H1 (cell line): ENCODE results near the gene COL19A1. TPM values are rescaled to one million over a fixed set of nuclear protein-coding genes. Genes with fewer than 3 reads are reported as not detected.

ENCODE experiments used
- CTCF ChIA-PET: fragments of 300-600 bp; sonication (Branson Sonifier 250); formaldehyde crosslinking; loops from one replicate; lab custom pipeline; 2021; ENCODE audit not compliant: partially characterized antibody; lab: Charles Lee
- POLR2A ChIA-PET: fragments of 300-600 bp; sonication (Branson Sonifier 250); formaldehyde crosslinking; loops from one replicate; lab custom pipeline; 2021; ENCODE audit warnings: inconsistent platforms; ENCODE audit not compliant: partially characterized antibody; lab: Charles Lee
- DNase-seq, 2 experiments: peaks; one replicate each; pipeline versions ENCODE4 v3.0.0 to v3.0.0-alpha.2; 2010 to 2022; ENCODE audit warnings: low spot score in 2 of 2, low read depth in 1 of 2, mixed read lengths in 1 of 2
- FAIRE-seq: peaks from 2 replicates; lab custom pipeline; 2011; peaks lifted over from hg19 to GRCh38; lab: Jason Lieb, UNC
- H2AFZ ChIP-seq: 2 replicates; pipeline ENCODE4 v1.8.1; 2012; ENCODE audit warnings: low read length, inconsistent platforms
- H2AK5ac ChIP-seq: 2 replicates; pipeline ENCODE4 v1.6.1; 2013; ENCODE audit warnings: low read depth, low read length
- H2BK120ac ChIP-seq: replicated peaks from 2 replicates; pipeline ENCODE3; 2013; ENCODE audit warnings: low read depth, low read length, inconsistent platforms
- H2BK12ac ChIP-seq: 2 replicates; pipeline ENCODE4 v1.6.1; 2013; ENCODE audit warnings: low read depth, low read length
- H2BK15ac ChIP-seq: 2 replicates; pipeline ENCODE4 v1.6.1; 2013; ENCODE audit warnings: low read length
- H2BK20ac ChIP-seq: 2 replicates; pipeline ENCODE4 v1.6.1; 2013; ENCODE audit warnings: low read length
- H2BK5ac ChIP-seq: 2 replicates; pipeline ENCODE4 v1.6.1; 2013; ENCODE audit warnings: low read depth, low read length
- H3K14ac ChIP-seq: 2 replicates; pipeline ENCODE4 v1.6.1; 2013; ENCODE audit warnings: inconsistent platforms; ENCODE audit not compliant: insufficient read length
- H3K18ac ChIP-seq: 2 replicates; pipeline ENCODE4 v1.6.1; 2013; ENCODE audit warnings: low read length; ENCODE audit errors: extremely low read depth
- H3K23ac ChIP-seq: 2 replicates; pipeline ENCODE4 v1.6.1; 2013; ENCODE audit warnings: inconsistent platforms; ENCODE audit not compliant: insufficient read length
- H3K23me2 ChIP-seq: 2 replicates; pipeline ENCODE4 v1.6.1; 2013; ENCODE audit warnings: low read depth, low read length
- H3K27ac ChIP-seq: 2 replicates; pipeline ENCODE4 v1.6.1; 2011; ENCODE audit warnings: low read depth, low read length, inconsistent platforms
- H3K27me3 ChIP-seq, 4 experiments: replicated peaks in 1 of 4; 1 replicate in 1 of 4; 2 replicates in 3 of 4; pipeline versions ENCODE4 v1.6.1 to v1.8.1; 2011 to 2013; ENCODE audit warnings: low read length in 3 of 4, mild to moderate bottlenecking in 3 of 4, inconsistent platforms in 2 of 4, mixed read lengths in 2 of 4, moderate library complexity in 1 of 4; ENCODE audit not compliant: control insufficient read depth in 3 of 4, insufficient read depth in 3 of 4; ENCODE audit errors: extremely low read depth in 1 of 4
- H3K36me3 ChIP-seq, 4 experiments: 2 replicates each; pipeline versions ENCODE4 v1.6.1 to v1.8.1; 2011 to 2013; ENCODE audit warnings: mild to moderate bottlenecking in 4 of 4, low read length in 3 of 4, moderate library complexity in 2 of 4, control low read depth in 1 of 4, inconsistent platforms in 1 of 4; ENCODE audit not compliant: insufficient read depth in 4 of 4, control insufficient read depth in 2 of 4
- H3K4ac ChIP-seq: replicated peaks from 2 replicates; pipeline ENCODE3; 2013; ENCODE audit warnings: low read length, low read depth, mixed read lengths, inconsistent platforms; ENCODE audit not compliant: insufficient read length
- H3K4me1 ChIP-seq, 4 experiments: replicated peaks in 1 of 4; 1 replicate in 1 of 4; 2 replicates in 3 of 4; pipeline versions ENCODE4 v1.6.1 to v1.8.1; 2011 to 2013; ENCODE audit warnings: low read length in 3 of 4, inconsistent platforms in 2 of 4, mixed read lengths in 1 of 4; ENCODE audit not compliant: insufficient read depth in 4 of 4, control insufficient read depth in 3 of 4
- H3K4me2 ChIP-seq, 2 experiments: 2 replicates each; pipeline versions ENCODE4 v1.6.1 to v1.8.1; 2011 to 2013; ENCODE audit warnings: low read depth in 2 of 2, low read length in 2 of 2, control low read depth in 1 of 2, inconsistent platforms in 1 of 2, mild to moderate bottlenecking in 1 of 2; ENCODE audit not compliant: insufficient read depth in 1 of 2
- H3K4me3 ChIP-seq, 4 experiments: fragments of 200-600, 300-600 bp in 1 of 4; sonication (generic), shearing (Covaris generic), sonication (Bioruptor Twin) in 1 of 4; 2 replicates each; pipeline versions ENCODE4 v1.5.1 to v1.8.1; 2011 to 2016; ENCODE audit warnings: low read length in 4 of 4, low read depth in 3 of 4, control low read depth in 2 of 4, inconsistent platforms in 2 of 4, mild to moderate bottlenecking in 2 of 4, mixed read lengths in 1 of 4, moderate library complexity in 1 of 4; ENCODE audit not compliant: insufficient read depth in 2 of 4; ENCODE audit errors: extremely low read depth in 1 of 4
- H3K56ac ChIP-seq: replicated peaks from 2 replicates; pipeline ENCODE3; 2013; ENCODE audit warnings: low read depth, mild to moderate bottlenecking, mixed read lengths, low read length, inconsistent platforms; ENCODE audit not compliant: insufficient read length
- H3K79me1 ChIP-seq: 2 replicates; pipeline ENCODE4 v1.6.1; 2013; ENCODE audit warnings: low read depth, low read length, control low read depth
- H3K79me2 ChIP-seq, 2 experiments: 2 replicates each; pipeline versions ENCODE4 v1.6.1 to v1.8.1; 2012 to 2013; ENCODE audit warnings: low read length in 2 of 2, mild to moderate bottlenecking in 2 of 2, inconsistent platforms in 1 of 2; ENCODE audit not compliant: insufficient read depth in 2 of 2, control insufficient read depth in 1 of 2
- H3K9ac ChIP-seq, 4 experiments: replicated peaks in 1 of 4; 1 replicate in 1 of 4; 2 replicates in 3 of 4; pipeline versions ENCODE4 v1.6.1 to v1.8.1; 2011 to 2013; ENCODE audit warnings: low read depth in 3 of 4, low read length in 3 of 4, control low read depth in 2 of 4, mild to moderate bottlenecking in 2 of 4, moderate library complexity in 2 of 4, inconsistent platforms in 1 of 4; ENCODE audit errors: extremely low read depth in 1 of 4
- H3K9me3 ChIP-seq, 2 experiments: 2 replicates each; pipeline versions ENCODE4 v1.6.1 to v1.8.1; 2012 to 2013; ENCODE audit warnings: mild to moderate bottlenecking in 2 of 2, moderate library complexity in 2 of 2, control low read depth in 1 of 2, inconsistent platforms in 1 of 2, low read depth in 1 of 2, low read length in 1 of 2, mixed read lengths in 1 of 2; ENCODE audit not compliant: insufficient read depth in 2 of 2
- H4K20me1 ChIP-seq, 2 experiments: replicated peaks in 1 of 2; 2 replicates each; pipeline versions ENCODE3 to v1.8.1; 2011 to 2013; ENCODE audit warnings: inconsistent platforms in 2 of 2, low read length in 2 of 2, mild to moderate bottlenecking in 1 of 2; ENCODE audit not compliant: insufficient read depth in 2 of 2, control insufficient read depth in 1 of 2
- H4K5ac ChIP-seq: 2 replicates; pipeline ENCODE4 v1.6.1; 2013; ENCODE audit warnings: low read length, low read depth, mixed read lengths, inconsistent platforms; ENCODE audit not compliant: insufficient read length
- H4K8ac ChIP-seq: 2 replicates; pipeline ENCODE4 v1.8.0; 2013; ENCODE audit warnings: mild to moderate bottlenecking, moderate library complexity, low read length, inconsistent platforms; ENCODE audit not compliant: insufficient read depth; ENCODE audit errors: extremely low read depth
- H4K91ac ChIP-seq: replicated peaks from 2 replicates; pipeline ENCODE3; 2013; ENCODE audit warnings: low read length, mixed read lengths, inconsistent platforms; ENCODE audit not compliant: insufficient read length
- KDM1A ChIP-seq: fragments of 200-600, 300-600 bp; sonication (generic); IDR thresholded peaks from 2 replicates; pipeline ENCODE4 v1.7.1; 2016; ENCODE audit warnings: mild to moderate bottlenecking, low read length, borderline replicate concordance
- whole genome bisulfite sequencing, 2 experiments: shearing (Covaris generic) in 1 of 2; methylation state at CpG; one replicate each; pipeline versions ENCODE4 v1.1.6 to v1.1.7; 2013 to 2015; ENCODE audit warnings: low lambda C conversion rate in 2 of 2, mixed read lengths in 2 of 2, inconsistent platforms in 1 of 2, low coverage in 1 of 2, missing lambda C conversion rate in 1 of 2; ENCODE audit not compliant: insufficient replicate concordance in 2 of 2, insufficient coverage in 1 of 2, insufficient read length in 1 of 2; ENCODE audit errors: extremely low coverage in 1 of 2, missing lambda C conversion rate in 1 of 2; 5-methylcytosine and 5-hydroxymethylcytosine counted together
- polyA plus RNA-seq, 7 experiments: library from polyadenylated mRNA; depleted of rRNA in 3 of 7; stranded (reverse) in 5 of 7; unstranded in 2 of 7; fragments of >200 nt in 5 of 7; fragments of 200-250 nt in 2 of 7; gene quantifications; 1 replicate in 5 of 7; 2 replicates in 1 of 7; 4 replicates in 1 of 7; pipeline versions ENCODE4 v1.2.1 to v1.2.3, GENCODE V29; 2011 to 2013; ENCODE audit warnings: missing spikeins in 2 of 7, mixed read lengths in 2 of 7
- total RNA-seq: library from RNA; stranded (reverse); fragmentation: NEBNext Ultra II Directional; extraction: Animal tissue kit (Norgen Biotek cat#: 25700); gene quantifications from 2 replicates; pipeline ENCODE4 v1.2.1, GENCODE V29; 2021

COL19A1 gene
- total and polyA plus RNA-seq, 2 of the 8 experiments (the other 6 are each of a cell fraction or from before 2014, with no cell fraction given), result not detected

DNA sequence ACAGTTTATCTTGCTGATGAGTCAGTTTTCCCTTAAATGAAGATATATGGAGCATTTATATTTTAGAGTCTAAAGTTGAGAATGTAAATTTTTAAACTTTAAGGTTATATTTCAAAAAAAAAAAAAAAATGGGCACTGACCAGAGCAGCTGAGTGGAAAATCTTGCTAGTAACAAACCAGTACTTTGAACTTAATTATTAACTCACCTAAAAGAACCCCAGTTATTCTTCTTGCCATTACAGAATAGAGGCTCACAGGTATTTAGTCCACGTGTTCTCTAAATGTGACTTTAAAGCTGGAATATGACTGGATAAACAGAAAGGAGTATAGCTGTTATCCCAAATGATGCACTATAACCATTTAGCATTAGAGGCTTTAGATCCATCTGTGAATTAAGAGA is 258.1 kb downstream of the COL19A1 start:
- H2BK15ac ChIP-seq, result no peak overlapping the region
- H3K9me3 ChIP-seq, result no peaks in the 10 kb centered on the region
- H3K9ac ChIP-seq, result no peak overlapping the region
- no peak overlapping the region for H2BK5ac ChIP-seq
- no peak for DNase-seq
- no peak overlapping the region for H2AK5ac ChIP-seq
- ChIA-PET POLR2A (no interaction called here), CTCF (interaction anchor here (0.5 to 1.1 kb wide), 3 partner anchors 15 to 327 kb away, joined by 3 read pairs; no protein-coding TSS in a partner anchor)
- no peaks in the 10 kb centered on the region for H3K4me1 ChIP-seq
- no peak overlapping the region for H3K56ac ChIP-seq
- WGBS, 2 experiments, result 75% methylated on average over 1 of the region's 1 CpG; no CpG with 5 or more reads in 1 of the 2 experiments
- H2BK120ac ChIP-seq, result no peak overlapping the region
- no peaks in the 10 kb centered on the region for H3K79me2 ChIP-seq
- H2BK20ac ChIP-seq, result no peak overlapping the region
- H3K27me3 ChIP-seq, result no peaks in the 10 kb centered on the region
- no peak overlapping the region for H4K91ac ChIP-seq
- no peak overlapping the region for H4K5ac ChIP-seq
- H3K4ac ChIP-seq, result no peak overlapping the region
- H3K18ac ChIP-seq, result no peak overlapping the region
- no peak overlapping the region for H4K8ac ChIP-seq
- no peaks in the 10 kb centered on the region for H3K36me3 ChIP-seq
- no peak overlapping the region for H2BK12ac ChIP-seq
- no peak overlapping the region for H3K4me2 ChIP-seq
- no peak overlapping the region for H3K27ac ChIP-seq
- no peaks in the 10 kb centered on the region for H4K20me1 ChIP-seq
- no peak overlapping the region for H3K23ac ChIP-seq
- no peak overlapping the region for H2AFZ ChIP-seq
- no peak overlapping the region for H3K14ac ChIP-seq
- H3K4me3 ChIP-seq, result no peak overlapping the region
- H3K23me2 ChIP-seq, result no peaks in the 10 kb centered on the region
- no peak for FAIRE-seq
- H3K79me1 ChIP-seq, result no peaks in the 10 kb centered on the region
- no peak for TF ChIP-seq KDM1A
